WTC11 (cell line): Measurements from ENCODE around the gene EXOSC7. TPM values are rescaled to one million over a fixed set of nuclear protein-coding genes. Genes with fewer than 3 reads are reported as not detected.

Experiments
- ATAC-seq: fragments of 200-7000 bp; cut with Tn5 transposase; 2 replicates; pipeline ENCODE4 v1.10.0; 2021; ENCODE audit warnings: mild to moderate bottlenecking, moderate library complexity
- CTCF ChIA-PET: fragments of 300-600 bp; sonication (Branson Sonifier 250); formaldehyde crosslinking; loops from one replicate; lab custom pipeline; 2021; ENCODE audit warnings: antibody characterized with exemption; lab: Charles Lee
- POLR2A ChIA-PET: fragments of 350-600 bp; sonication (Branson Sonifier 250); formaldehyde crosslinking; loops from one replicate; lab custom pipeline; 2021; ENCODE audit warnings: antibody characterized with exemption; lab: Charles Lee
- DNase-seq: peaks from one replicate; pipeline ENCODE4 v3.0.0; 2021; ENCODE audit warnings: low spot score
- H3K27ac Mint-ChIP-seq: 2 replicates; pipeline ENCODE4 v1.8.0; 2021; ENCODE audit warnings: mixed read lengths
- H3K27me3 Mint-ChIP-seq: 2 replicates; pipeline ENCODE4 v1.8.0; 2021; ENCODE audit warnings: low read depth, mild to moderate bottlenecking, moderate library complexity, mixed read lengths
- H3K36me3 Mint-ChIP-seq: 2 replicates; pipeline ENCODE4 v1.8.0; 2021; ENCODE audit warnings: mixed read lengths
- H3K4me1 Mint-ChIP-seq: 2 replicates; pipeline ENCODE4 v1.8.0; 2022; ENCODE audit warnings: mixed read lengths
- H3K4me3 Mint-ChIP-seq: 2 replicates; pipeline ENCODE4 v1.8.0; 2021; ENCODE audit warnings: mild to moderate bottlenecking, moderate library complexity, mixed read lengths
- H3K9me3 Mint-ChIP-seq: 2 replicates; pipeline ENCODE4 v1.8.0; 2021; ENCODE audit warnings: mixed read lengths
- ATF1 ChIP-seq: sonication (generic); formaldehyde crosslinking; IDR thresholded peaks from 2 replicates; pipeline ENCODE4 v1.8.1; 2023; ENCODE audit warnings: mild to moderate bottlenecking, moderate library complexity, missing genetic modification reagents
- ELF4 ChIP-seq: sonication (generic); formaldehyde crosslinking; IDR thresholded peaks from 2 replicates; pipeline ENCODE4 v1.8.1; 2022; ENCODE audit warnings: low read depth, mild to moderate bottlenecking, moderate library complexity, missing genetic modification reagents
- EMX1 ChIP-seq: fragments of 250-450 bp; sonication (Bioruptor Pico); IDR thresholded peaks from 2 replicates; pipeline ENCODE4 v1.8.0; 2021; ENCODE audit warnings: mild to moderate bottlenecking
- ETV6 ChIP-seq: sonication (generic); formaldehyde crosslinking; IDR thresholded peaks from 2 replicates; pipeline ENCODE4 v1.8.1; 2022; ENCODE audit warnings: mild to moderate bottlenecking, missing genetic modification reagents
- FOXK1 ChIP-seq: sonication (generic); formaldehyde crosslinking; IDR thresholded peaks from 2 replicates; pipeline ENCODE4 v1.8.0; 2022; ENCODE audit warnings: mild to moderate bottlenecking, moderate library complexity, missing genetic modification reagents
- GRHL2 ChIP-seq: fragments of 250-450 bp; sonication (Bioruptor Pico); IDR thresholded peaks from 2 replicates; pipeline ENCODE4 v1.8.0; 2022; ENCODE audit warnings: mild to moderate bottlenecking, moderate library complexity; ENCODE audit not compliant: insufficient replicate concordance, severe bottlenecking
- NR3C1 ChIP-seq: sonication (generic); formaldehyde crosslinking; conservative IDR thresholded peaks from 2 replicates; pipeline ENCODE4 v1.8.1; 2023; ENCODE audit warnings: low read depth, mild to moderate bottlenecking, missing genetic modification reagents
- RELA ChIP-seq: sonication (generic); formaldehyde crosslinking; IDR thresholded peaks from 2 replicates; pipeline ENCODE4 v1.8.1; 2022; ENCODE audit warnings: missing genetic modification reagents, mild to moderate bottlenecking, borderline replicate concordance
- SMAD4 ChIP-seq: sonication (generic); formaldehyde crosslinking; IDR thresholded peaks from 2 replicates; pipeline ENCODE4 v1.8.0; 2022; ENCODE audit warnings: mild to moderate bottlenecking, missing genetic modification reagents
- SOX15 ChIP-seq: fragments of 250-450 bp; sonication (Bioruptor Pico); IDR thresholded peaks from 2 replicates; pipeline ENCODE4 v1.9.0; 2021; ENCODE audit warnings: mild to moderate bottlenecking
- TCF7 ChIP-seq: sonication (generic); formaldehyde crosslinking; IDR thresholded peaks from 2 replicates; pipeline ENCODE4 v1.8.0; 2022; ENCODE audit warnings: mild to moderate bottlenecking, low read depth, missing genetic modification reagents, moderate library complexity
- TP53 ChIP-seq: sonication (generic); formaldehyde crosslinking; IDR thresholded peaks from 2 replicates; pipeline ENCODE4 v1.8.1; 2023; ENCODE audit warnings: mild to moderate bottlenecking, missing genetic modification reagents
- ZNF138 ChIP-seq: sonication (generic); formaldehyde crosslinking; conservative IDR thresholded peaks from 2 replicates; pipeline ENCODE4 v1.8.1; 2022; ENCODE audit warnings: mild to moderate bottlenecking, moderate library complexity, missing genetic modification reagents
- ZNF263 ChIP-seq: sonication (generic); formaldehyde crosslinking; IDR thresholded peaks from 2 replicates; pipeline ENCODE4 v1.8.1; 2022; ENCODE audit warnings: low read depth, mild to moderate bottlenecking, moderate library complexity, missing genetic modification reagents
- ZNF317 ChIP-seq: sonication (generic); formaldehyde crosslinking; IDR thresholded peaks from 2 replicates; pipeline ENCODE4 v1.8.1; 2023; ENCODE audit warnings: low read depth, mild to moderate bottlenecking, moderate library complexity, missing genetic modification reagents, borderline replicate concordance
- total RNA-seq: library from RNA; stranded (reverse); gene quantifications from 3 replicates; pipeline ENCODE4 v1.2.3, GENCODE V29; 2021
- TF ChIP-seq, protein P1 (sequence below): sonication (generic); formaldehyde crosslinking; IDR thresholded peaks from 2 replicates; pipeline ENCODE4 v1.8.1; 2023; ENCODE audit warnings: mild to moderate bottlenecking, missing genetic modification reagents, moderate library complexity
- TF ChIP-seq, protein P2 (sequence below): fragments of 250-450 bp; sonication (Bioruptor Pico); IDR thresholded peaks from 2 replicates; pipeline ENCODE4 v1.9.0; 2021; ENCODE audit warnings: moderate library complexity, mild to moderate bottlenecking, inconsistent platforms, borderline replicate concordance
- TF ChIP-seq, protein P3 (sequence below): sonication (generic); formaldehyde crosslinking; IDR thresholded peaks from 2 replicates; pipeline ENCODE4 v1.8.0; 2022; ENCODE audit warnings: mild to moderate bottlenecking, missing genetic modification reagents
- TF ChIP-seq, protein P4 (sequence below): sonication (generic); formaldehyde crosslinking; IDR thresholded peaks from 2 replicates; pipeline ENCODE4 v1.8.0; 2022; ENCODE audit warnings: missing genetic modification reagents
- TF ChIP-seq, protein P5 (sequence below): sonication (generic); formaldehyde crosslinking; IDR thresholded peaks from 2 replicates; pipeline ENCODE4 v1.8.1; 2023; ENCODE audit warnings: mild to moderate bottlenecking, missing genetic modification reagents

The EXOSC7 gene
- total RNA-seq, 1 experiment from 2014 or later: 85.7 TPM

DNA sequence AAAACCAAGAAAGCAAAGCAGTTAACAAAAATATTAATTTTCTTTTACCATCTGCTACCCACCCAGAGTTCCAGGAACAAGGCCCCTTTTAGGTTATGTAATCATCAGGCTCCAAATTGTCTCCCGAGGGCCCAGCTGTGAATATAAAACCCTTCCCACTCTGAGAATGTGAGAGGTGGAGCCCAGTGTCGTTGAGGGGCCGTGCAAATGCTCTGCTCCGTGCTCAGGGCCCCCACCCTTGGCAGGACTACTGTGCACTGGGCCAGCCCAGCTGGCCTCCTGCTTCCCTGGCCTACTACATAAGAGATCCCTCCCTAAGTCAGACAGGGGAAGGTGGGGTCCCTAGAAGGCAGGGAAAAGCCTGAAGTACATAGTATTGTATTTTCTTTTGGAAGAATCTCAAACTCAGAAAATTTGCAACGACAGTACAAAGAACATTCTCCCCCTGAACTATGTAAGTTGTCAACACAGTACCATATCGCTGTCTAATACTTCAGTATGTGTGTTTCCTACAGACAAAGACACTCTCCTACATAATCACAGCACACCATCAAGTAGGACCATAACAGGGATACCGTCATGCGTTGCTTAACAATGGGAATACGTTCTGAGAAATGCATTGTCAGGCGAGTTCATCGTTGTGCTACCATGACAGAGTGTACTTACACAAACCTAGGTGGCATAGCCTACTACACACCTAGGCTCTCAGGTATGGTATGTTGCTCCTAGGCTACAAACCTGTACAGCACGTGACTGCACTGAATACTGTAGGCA is 45.7 kb downstream of the EXOSC7 start:
- Mint-ChIP-seq H3K36me3 (peaks cover 3% of the 10 kb centered on the region; the same call in 1 of the 2 replicates), H3K4me1 (no peaks in the 10 kb centered on the region; the same call in 1 of the 2 replicates), H3K9me3 (no peaks in the 10 kb centered on the region), H3K4me3 (no peak overlapping the region), H3K27me3 (peaks cover 12% of the 10 kb centered on the region), H3K27ac (no peak overlapping the region)
- POLR2A ChIA-PET: no interaction called here
- ATAC-seq (peak; percentile 31; the same call in 1 of the 2 replicates), DNase-seq (no peak)
- CTCF ChIA-PET: no interaction called here
- TF ChIP-seq ZNF317: no peak
- no peak for TF ChIP-seq SMAD4 (CRISPR knock-in tag)
- no peak for TF ChIP-seq ETV6 (CRISPR knock-in tag)
- TF ChIP-seq RELA (CRISPR knock-in tag): no peak
- TF ChIP-seq, protein P1, sequence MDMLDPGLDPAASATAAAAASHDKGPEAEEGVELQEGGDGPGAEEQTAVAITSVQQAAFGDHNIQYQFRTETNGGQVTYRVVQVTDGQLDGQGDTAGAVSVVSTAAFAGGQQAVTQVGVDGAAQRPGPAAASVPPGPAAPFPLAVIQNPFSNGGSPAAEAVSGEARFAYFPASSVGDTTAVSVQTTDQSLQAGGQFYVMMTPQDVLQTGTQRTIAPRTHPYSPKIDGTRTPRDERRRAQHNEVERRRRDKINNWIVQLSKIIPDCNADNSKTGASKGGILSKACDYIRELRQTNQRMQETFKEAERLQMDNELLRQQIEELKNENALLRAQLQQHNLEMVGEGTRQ (CRISPR knock-in tag): no peak
- no peak for TF ChIP-seq TP53
- TF ChIP-seq ATF1: no peak
- no peak for TF ChIP-seq GRHL2

DNA sequence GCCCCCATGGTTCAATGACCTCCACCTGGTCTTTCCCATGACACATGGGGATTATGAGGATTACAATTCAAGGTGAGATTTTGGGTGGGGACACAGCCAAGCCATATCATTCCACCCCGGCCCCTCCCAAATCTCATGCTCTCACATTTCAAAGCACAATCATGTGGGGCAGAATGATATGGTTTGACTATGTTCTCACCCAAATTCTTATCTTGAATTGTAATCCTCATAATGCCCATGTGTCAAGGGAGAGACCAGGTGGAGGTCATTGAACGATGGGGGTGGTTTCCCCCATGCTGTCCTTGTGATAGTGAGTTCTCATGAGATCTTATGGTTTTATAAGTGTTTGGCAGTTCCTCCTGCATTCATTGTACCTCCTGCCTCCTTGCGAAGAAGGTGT is 47.6 kb downstream of the EXOSC7 start:
- no peak for DNase-seq
- ATAC-seq: no peak
- no peaks in the 10 kb centered on the region for H3K4me1 Mint-ChIP-seq
- H3K9me3 Mint-ChIP-seq: no peaks in the 10 kb centered on the region
- ChIA-PET POLR2A (no interaction called here), CTCF (no interaction called here)
- TF ChIP-seq FOXK1 (CRISPR knock-in tag) (no peak), SOX15 (no peak), ZNF138 (CRISPR knock-in tag) (no peak), EMX1 (CRISPR knock-in tag) (no peak), ELF4 (CRISPR knock-in tag) (no peak), ZNF263 (CRISPR knock-in tag) (no peak), TCF7 (CRISPR knock-in tag) (no peak), NR3C1 (CRISPR knock-in tag) (no peak)
- TF ChIP-seq, protein P2, sequence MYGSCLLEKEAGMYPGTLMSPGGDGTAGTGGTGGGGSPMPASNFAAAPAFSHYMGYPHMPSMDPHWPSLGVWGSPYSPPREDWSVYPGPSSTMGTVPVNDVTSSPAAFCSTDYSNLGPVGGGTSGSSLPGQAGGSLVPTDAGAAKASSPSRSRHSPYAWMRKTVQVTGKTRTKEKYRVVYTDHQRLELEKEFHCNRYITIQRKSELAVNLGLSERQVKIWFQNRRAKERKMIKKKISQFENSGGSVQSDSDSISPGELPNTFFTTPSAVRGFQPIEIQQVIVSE: no peak
- TF ChIP-seq, protein P3, sequence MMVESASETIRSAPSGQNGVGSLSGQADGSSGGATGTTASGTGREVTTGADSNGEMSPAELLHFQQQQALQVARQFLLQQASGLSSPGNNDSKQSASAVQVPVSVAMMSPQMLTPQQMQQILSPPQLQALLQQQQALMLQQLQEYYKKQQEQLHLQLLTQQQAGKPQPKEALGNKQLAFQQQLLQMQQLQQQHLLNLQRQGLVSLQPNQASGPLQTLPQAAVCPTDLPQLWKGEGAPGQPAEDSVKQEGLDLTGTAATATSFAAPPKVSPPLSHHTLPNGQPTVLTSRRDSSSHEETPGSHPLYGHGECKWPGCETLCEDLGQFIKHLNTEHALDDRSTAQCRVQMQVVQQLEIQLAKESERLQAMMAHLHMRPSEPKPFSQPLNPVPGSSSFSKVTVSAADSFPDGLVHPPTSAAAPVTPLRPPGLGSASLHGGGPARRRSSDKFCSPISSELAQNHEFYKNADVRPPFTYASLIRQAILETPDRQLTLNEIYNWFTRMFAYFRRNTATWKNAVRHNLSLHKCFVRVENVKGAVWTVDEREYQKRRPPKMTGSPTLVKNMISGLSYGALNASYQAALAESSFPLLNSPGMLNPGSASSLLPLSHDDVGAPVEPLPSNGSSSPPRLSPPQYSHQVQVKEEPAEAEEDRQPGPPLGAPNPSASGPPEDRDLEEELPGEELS: no peak
- TF ChIP-seq, protein P4, sequence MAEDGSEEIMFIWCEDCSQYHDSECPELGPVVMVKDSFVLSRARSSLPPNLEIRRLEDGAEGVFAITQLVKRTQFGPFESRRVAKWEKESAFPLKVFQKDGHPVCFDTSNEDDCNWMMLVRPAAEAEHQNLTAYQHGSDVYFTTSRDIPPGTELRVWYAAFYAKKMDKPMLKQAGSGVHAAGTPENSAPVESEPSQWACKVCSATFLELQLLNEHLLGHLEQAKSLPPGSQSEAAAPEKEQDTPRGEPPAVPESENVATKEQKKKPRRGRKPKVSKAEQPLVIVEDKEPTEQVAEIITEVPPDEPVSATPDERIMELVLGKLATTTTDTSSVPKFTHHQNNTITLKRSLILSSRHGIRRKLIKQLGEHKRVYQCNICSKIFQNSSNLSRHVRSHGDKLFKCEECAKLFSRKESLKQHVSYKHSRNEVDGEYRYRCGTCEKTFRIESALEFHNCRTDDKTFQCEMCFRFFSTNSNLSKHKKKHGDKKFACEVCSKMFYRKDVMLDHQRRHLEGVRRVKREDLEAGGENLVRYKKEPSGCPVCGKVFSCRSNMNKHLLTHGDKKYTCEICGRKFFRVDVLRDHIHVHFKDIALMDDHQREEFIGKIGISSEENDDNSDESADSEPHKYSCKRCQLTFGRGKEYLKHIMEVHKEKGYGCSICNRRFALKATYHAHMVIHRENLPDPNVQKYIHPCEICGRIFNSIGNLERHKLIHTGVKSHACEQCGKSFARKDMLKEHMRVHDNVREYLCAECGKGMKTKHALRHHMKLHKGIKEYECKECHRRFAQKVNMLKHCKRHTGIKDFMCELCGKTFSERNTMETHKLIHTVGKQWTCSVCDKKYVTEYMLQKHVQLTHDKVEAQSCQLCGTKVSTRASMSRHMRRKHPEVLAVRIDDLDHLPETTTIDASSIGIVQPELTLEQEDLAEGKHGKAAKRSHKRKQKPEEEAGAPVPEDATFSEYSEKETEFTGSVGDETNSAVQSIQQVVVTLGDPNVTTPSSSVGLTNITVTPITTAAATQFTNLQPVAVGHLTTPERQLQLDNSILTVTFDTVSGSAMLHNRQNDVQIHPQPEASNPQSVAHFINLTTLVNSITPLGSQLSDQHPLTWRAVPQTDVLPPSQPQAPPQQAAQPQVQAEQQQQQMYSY: no peak
- TF ChIP-seq, protein P5, sequence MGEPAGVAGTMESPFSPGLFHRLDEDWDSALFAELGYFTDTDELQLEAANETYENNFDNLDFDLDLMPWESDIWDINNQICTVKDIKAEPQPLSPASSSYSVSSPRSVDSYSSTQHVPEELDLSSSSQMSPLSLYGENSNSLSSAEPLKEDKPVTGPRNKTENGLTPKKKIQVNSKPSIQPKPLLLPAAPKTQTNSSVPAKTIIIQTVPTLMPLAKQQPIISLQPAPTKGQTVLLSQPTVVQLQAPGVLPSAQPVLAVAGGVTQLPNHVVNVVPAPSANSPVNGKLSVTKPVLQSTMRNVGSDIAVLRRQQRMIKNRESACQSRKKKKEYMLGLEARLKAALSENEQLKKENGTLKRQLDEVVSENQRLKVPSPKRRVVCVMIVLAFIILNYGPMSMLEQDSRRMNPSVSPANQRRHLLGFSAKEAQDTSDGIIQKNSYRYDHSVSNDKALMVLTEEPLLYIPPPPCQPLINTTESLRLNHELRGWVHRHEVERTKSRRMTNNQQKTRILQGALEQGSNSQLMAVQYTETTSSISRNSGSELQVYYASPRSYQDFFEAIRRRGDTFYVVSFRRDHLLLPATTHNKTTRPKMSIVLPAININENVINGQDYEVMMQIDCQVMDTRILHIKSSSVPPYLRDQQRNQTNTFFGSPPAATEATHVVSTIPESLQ (CRISPR knock-in tag): no peak
- H3K27me3 Mint-ChIP-seq: peaks cover 15% of the 10 kb centered on the region
- H3K4me3 Mint-ChIP-seq: no peak overlapping the region
- H3K27ac Mint-ChIP-seq: no peak overlapping the region
- H3K36me3 Mint-ChIP-seq: peaks cover 2% of the 10 kb centered on the region; the same call in 1 of the 2 replicates
